Measurements from ENCODE around the gene IL18BP. TPM values are rescaled to one million over a fixed set of nuclear protein-coding genes. Genes with fewer than 3 reads are reported as not detected.

IL18BP gene
- total and polyA plus RNA-seq, 2 donors (not counting 3 experiments of a cell fraction or from before 2014, with no cell fraction given), result 12.9 to 20.1 TPM

DNA sequence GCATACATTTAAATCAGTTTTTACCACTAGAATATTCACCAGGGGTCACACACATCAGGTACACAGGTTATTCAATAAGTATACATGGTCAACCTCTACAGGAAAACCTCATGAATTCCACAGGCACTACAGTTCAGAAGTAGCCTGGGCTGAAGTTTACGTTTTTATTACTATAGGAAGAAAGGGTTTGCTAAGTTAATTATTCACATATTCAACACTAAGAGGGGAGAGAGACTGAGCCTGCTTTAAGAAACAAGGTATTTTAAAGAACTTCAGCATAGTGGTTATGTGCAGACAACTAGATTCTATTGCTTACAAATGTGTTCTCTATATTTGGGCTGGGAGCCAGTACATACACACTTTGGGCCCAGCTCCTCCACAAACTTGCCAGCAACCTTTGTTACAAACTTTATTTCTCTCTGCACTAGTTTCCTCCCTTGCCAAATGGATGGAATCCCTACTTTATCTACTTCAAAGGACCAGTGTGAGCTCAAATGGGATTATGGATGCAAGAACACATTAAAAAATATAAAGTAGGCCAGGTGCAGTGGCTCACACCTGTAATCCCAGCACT is 31.9 kb downstream of the IL18BP start:
- Histone ChIP-seq H3K79me2 (ENCODE audit: control insufficient read depth, insufficient read depth, low read length) (peaks cover 64% of the 10 kb centered on the region), H3K27me3 (ENCODE audit: control insufficient read depth in 2 of 2, insufficient read depth in 2 of 2, low read length in 2 of 2) (no peaks in the 10 kb centered on the region), H3K4me2 (ENCODE audit: insufficient read depth, low read length) (no peak overlapping the region), H3K27ac (ENCODE audit: insufficient read depth, low read depth, low read length) (no peak overlapping the region), H2AFZ (ENCODE audit: low read depth, low read length) (no peak overlapping the region), H4K20me1 (replicated peaks; ENCODE audit: control insufficient read depth, extremely low read depth, insufficient read depth, low read length) (no peaks in the 10 kb centered on the region), H3K9me1 (replicated peaks; ENCODE audit: control insufficient read depth, extremely low read depth, insufficient read depth, low read length) (no peaks in the 10 kb centered on the region), H3K36me3 (ENCODE audit: control insufficient read depth in 2 of 2, extremely low read depth in 1 of 2, insufficient read depth in 2 of 2, low read length in 2 of 2) (peaks cover 15 to 26% of the 10 kb centered on the region in 2 experiments), H3K4me3 (replicated peaks in 1 of 3; ENCODE audit: insufficient read depth in 1 of 3, low read depth in 1 of 3, low read length in 3 of 3) (no peak overlapping the region), H3K9ac (replicated peaks; ENCODE audit: extremely low read depth, insufficient read depth, low read length) (no peak overlapping the region), H3K4me1 (ENCODE audit: control insufficient read depth, extremely low read depth, insufficient read depth, low read length) (peaks cover 2% of the 10 kb centered on the region), H3K9me3 (replicated peaks; ENCODE audit: control insufficient read depth, insufficient read depth, low read length) (no peaks in the 10 kb centered on the region)
- ChIA-PET CTCF (interaction anchor here (1.9 to 6.9 kb wide), 4 partner anchors 9 to 113 kb away, joined by 6 to 89 read pairs (median 30); no protein-coding TSS in a partner anchor), POLR2A (no interaction called here)
- dilution Hi-C loops (cut with MboI; ENCODE audit: extremely low pct_ligation_motif_present, low sequenced_read_pairs) (no loop called here), intact Hi-C loops (cut with micrococcal nuclease) (no loop called here)
- no peak for TF ChIP-seq POLR2AphosphoS5 (IDR thresholded peaks at IDR 0.05; ENCODE audit: insufficient read depth, low read depth, low read length)
- TF ChIP-seq, protein P1, sequence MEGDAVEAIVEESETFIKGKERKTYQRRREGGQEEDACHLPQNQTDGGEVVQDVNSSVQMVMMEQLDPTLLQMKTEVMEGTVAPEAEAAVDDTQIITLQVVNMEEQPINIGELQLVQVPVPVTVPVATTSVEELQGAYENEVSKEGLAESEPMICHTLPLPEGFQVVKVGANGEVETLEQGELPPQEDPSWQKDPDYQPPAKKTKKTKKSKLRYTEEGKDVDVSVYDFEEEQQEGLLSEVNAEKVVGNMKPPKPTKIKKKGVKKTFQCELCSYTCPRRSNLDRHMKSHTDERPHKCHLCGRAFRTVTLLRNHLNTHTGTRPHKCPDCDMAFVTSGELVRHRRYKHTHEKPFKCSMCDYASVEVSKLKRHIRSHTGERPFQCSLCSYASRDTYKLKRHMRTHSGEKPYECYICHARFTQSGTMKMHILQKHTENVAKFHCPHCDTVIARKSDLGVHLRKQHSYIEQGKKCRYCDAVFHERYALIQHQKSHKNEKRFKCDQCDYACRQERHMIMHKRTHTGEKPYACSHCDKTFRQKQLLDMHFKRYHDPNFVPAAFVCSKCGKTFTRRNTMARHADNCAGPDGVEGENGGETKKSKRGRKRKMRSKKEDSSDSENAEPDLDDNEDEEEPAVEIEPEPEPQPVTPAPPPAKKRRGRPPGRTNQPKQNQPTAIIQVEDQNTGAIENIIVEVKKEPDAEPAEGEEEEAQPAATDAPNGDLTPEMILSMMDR (IDR thresholded peaks at IDR 0.05; ENCODE audit: extremely low read depth in 1 of 2, insufficient read depth in 1 of 2, low read depth in 1 of 2, low read length in 2 of 2), result no peak
- TF ChIP-seq MAX (IDR thresholded peaks at IDR 0.05; ENCODE audit: insufficient read depth, insufficient read length), result no peak
- no peak for TF ChIP-seq JUN (IDR thresholded peaks at IDR 0.05; ENCODE audit: borderline replicate concordance, insufficient read depth, insufficient read length, low read depth)
- no peak for TF ChIP-seq FOS (IDR thresholded peaks at IDR 0.05; ENCODE audit: borderline replicate concordance, insufficient read depth, low read length)
- no peak for TF ChIP-seq GATA2 (IDR thresholded peaks at IDR 0.05; ENCODE audit: insufficient read depth, insufficient read length, low read depth, low read length)
- TF ChIP-seq EZH2 (IDR thresholded peaks at IDR 0.05; ENCODE audit: borderline replicate concordance, low read depth, low read length, severe bottlenecking), result no peak
- TF ChIP-seq MYC (IDR thresholded peaks at IDR 0.05; ENCODE audit: low read depth, low read length), result no peak
- no peak for DNase-seq (ENCODE audit: low read depth, low spot score)
- BruUV-seq (replicated peaks), result no TSS peak
- no peak for FAIRE-seq
